Upper lobe of right lung (tissue), 1 donor: ENCODE results near the gene RPS6KA2. TPM values are rescaled to one million over a fixed set of nuclear protein-coding genes. Genes with fewer than 3 reads are reported as not detected.
A peak's percentile ranks its signal among the peaks of the same experiment; 100 is the strongest.

Experiments used
- ATAC-seq: fragments of 200-7000 bp; cut with Tn5 transposase; one replicate; pipeline ENCODE4 v1.9.1; 2020; ENCODE audit warnings: mild to moderate bottlenecking, moderate library complexity
- DNase-seq: peaks from one replicate; pipeline ENCODE4 v3.0.0-alpha.2; 2020
- H3K27ac ChIP-seq: fragments of 200-600 bp; one replicate; pipeline ENCODE4 v1.8.0; 2022
- H3K27me3 ChIP-seq: fragments of 200-600 bp; one replicate; pipeline ENCODE4 v1.8.0; 2022; ENCODE audit warnings: mild to moderate bottlenecking
- H3K36me3 ChIP-seq: fragments of 200-600 bp; one replicate; pipeline ENCODE4 v1.8.0; 2022
- H3K4me1 ChIP-seq: fragments of 200-600 bp; one replicate; pipeline ENCODE4 v1.8.0; 2022
- H3K4me3 ChIP-seq: fragments of 200-600 bp; one replicate; pipeline ENCODE4 v1.8.0; 2022; ENCODE audit warnings: mild to moderate bottlenecking
- H3K9me3 ChIP-seq: fragments of 200-600 bp; one replicate; pipeline ENCODE4 v1.8.0; 2022
- intact Hi-C: fragments of 100-400 bp; cut with DNase I; formaldehyde crosslinking; loops from one replicate; pipeline ENCODE4 v1.11.0; 2022
- total RNA-seq: library from RNA; stranded (reverse); fragmentation: NEBNext Ultra II Directional; extraction: Animal tissue kit (Norgen Biotek cat#: 25700); gene quantifications from one replicate; pipeline ENCODE4 v1.2.1, GENCODE V29; 2021
- TF ChIP-seq, protein P1 (sequence below): fragments of 200-600 bp; IDR thresholded peaks from one replicate; pipeline ENCODE4 v1.8.0; 2022; ENCODE audit warnings: antibody characterized with exemption
- donor health status: DM: no; HTN: yes; CAD: no; lungs with severe emphysema.

RPS6KA2 gene
- total RNA-seq, 1 donor from 2014 or later, result 136 TPM

- TF ChIP-seq, protein P1, sequence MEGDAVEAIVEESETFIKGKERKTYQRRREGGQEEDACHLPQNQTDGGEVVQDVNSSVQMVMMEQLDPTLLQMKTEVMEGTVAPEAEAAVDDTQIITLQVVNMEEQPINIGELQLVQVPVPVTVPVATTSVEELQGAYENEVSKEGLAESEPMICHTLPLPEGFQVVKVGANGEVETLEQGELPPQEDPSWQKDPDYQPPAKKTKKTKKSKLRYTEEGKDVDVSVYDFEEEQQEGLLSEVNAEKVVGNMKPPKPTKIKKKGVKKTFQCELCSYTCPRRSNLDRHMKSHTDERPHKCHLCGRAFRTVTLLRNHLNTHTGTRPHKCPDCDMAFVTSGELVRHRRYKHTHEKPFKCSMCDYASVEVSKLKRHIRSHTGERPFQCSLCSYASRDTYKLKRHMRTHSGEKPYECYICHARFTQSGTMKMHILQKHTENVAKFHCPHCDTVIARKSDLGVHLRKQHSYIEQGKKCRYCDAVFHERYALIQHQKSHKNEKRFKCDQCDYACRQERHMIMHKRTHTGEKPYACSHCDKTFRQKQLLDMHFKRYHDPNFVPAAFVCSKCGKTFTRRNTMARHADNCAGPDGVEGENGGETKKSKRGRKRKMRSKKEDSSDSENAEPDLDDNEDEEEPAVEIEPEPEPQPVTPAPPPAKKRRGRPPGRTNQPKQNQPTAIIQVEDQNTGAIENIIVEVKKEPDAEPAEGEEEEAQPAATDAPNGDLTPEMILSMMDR, result no peak
- Histone ChIP-seq H3K9me3 (no peaks in the 10 kb centered on the region), H3K27me3 (no peaks in the 10 kb centered on the region), H3K4me1 (peaks cover 7% of the 10 kb centered on the region), H3K36me3 (no peaks in the 10 kb centered on the region), H3K4me3 (no peak overlapping the region), H3K27ac (no peak overlapping the region)
- intact Hi-C loops, result no loop called here
- DNase-seq, result no peak
- no peak for ATAC-seq
Observed at GRCh38 chr6:166604328-166604727, 22.7 kb downstream of the RPS6KA2 start.

DNA sequence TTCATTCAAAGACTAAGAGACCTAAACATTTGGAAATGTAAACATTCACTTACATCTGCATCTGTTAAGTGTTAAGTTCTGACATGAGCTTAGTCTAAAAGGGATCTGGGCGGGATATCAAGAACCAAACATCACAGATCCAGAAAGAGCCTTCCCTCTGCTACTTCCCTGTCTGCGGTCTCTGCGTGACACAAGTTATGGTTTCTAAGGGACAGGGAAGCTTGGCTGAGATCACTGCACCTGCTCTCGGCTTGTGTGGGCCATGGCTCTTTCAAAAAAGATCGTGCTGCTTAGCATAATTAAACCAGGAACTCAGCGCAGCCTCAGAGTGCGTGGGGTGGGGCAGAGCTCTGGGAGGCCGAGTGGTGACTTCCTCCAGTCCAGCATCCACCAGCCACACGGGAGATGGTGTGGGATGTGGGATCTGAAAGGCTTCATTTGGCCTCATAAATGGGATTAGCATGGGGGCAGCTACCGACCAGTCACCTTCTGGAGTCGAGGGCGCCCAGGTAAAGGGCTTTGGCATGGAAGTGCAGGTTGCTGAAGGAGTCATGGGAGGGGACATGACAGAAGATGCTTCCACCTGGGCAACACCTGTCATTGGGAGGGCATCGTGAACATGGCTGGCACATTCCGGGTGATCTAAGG, 23.9 kb downstream of the RPS6KA2 start:
- Histone ChIP-seq H3K4me1 (peaks cover 19% of the 10 kb centered on the region), H3K27me3 (no peaks in the 10 kb centered on the region), H3K4me3 (no peak overlapping the region), H3K36me3 (no peaks in the 10 kb centered on the region), H3K9me3 (no peaks in the 10 kb centered on the region), H3K27ac (no peak overlapping the region)
- peak; percentile 79 for ATAC-seq
- DNase-seq, result no peak
- TF ChIP-seq, protein P1, result no peak
- intact Hi-C loops, result no loop called here

GRCh38 chr6:166601956-166602355, 25.1 kb downstream of the RPS6KA2 start:
- no peak for ATAC-seq
- Histone ChIP-seq H3K9me3 (no peaks in the 10 kb centered on the region), H3K27me3 (no peaks in the 10 kb centered on the region), H3K27ac (no peak overlapping the region), H3K4me1 (peaks cover 31% of the 10 kb centered on the region), H3K4me3 (no peak overlapping the region), H3K36me3 (no peaks in the 10 kb centered on the region)
- no peak for DNase-seq
- TF ChIP-seq, protein P1, result no peak
- intact Hi-C loops, result no loop called here

- no peak overlapping the region for H3K4me3 ChIP-seq
- DNase-seq (no peak), ATAC-seq (no peak)
- no peak overlapping the region for H3K27ac ChIP-seq
- TF ChIP-seq, protein P1, result no peak
- no peaks in the 10 kb centered on the region for H3K27me3 ChIP-seq
- H3K9me3 ChIP-seq, result no peaks in the 10 kb centered on the region
- peaks cover 35% of the 10 kb centered on the region for H3K4me1 ChIP-seq
- H3K36me3 ChIP-seq, result no peaks in the 10 kb centered on the region
- intact Hi-C loops, result no loop called here
Observed at GRCh38 chr6:166600931-166601330, 26.1 kb downstream of the RPS6KA2 start.

DNA sequence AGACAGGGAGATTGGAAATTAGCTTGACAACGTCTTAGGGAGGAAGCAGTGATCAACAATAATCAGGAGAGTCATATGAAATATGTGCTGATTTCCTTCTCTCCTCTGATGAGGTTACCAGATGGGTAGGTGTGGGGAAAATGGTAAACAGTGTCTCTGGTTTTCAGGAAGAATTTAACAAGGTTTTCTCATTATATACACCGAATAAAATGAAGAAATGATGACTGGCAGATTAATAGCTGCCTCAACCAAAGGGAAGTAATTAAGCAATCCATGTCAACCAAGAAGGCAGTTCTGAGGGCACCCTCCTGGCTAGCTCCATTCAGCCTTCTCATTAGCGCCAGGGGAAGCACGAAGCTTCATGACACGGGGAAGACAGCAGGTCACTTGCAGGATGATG, 27.8 kb downstream of the RPS6KA2 start:
- Histone ChIP-seq H3K4me1 (peaks cover 35% of the 10 kb centered on the region), H3K27ac (peak overlapping the region; percentile 80), H3K4me3 (no peak overlapping the region), H3K9me3 (no peaks in the 10 kb centered on the region), H3K36me3 (no peaks in the 10 kb centered on the region), H3K27me3 (no peaks in the 10 kb centered on the region)
- intact Hi-C loops, result no loop called here
- TF ChIP-seq, protein P1, result no peak
- DNase-seq (no peak), ATAC-seq (peak; percentile 38)
